ENCODE results near the gene TRABD2B.

TRABD2B gene

DNA sequence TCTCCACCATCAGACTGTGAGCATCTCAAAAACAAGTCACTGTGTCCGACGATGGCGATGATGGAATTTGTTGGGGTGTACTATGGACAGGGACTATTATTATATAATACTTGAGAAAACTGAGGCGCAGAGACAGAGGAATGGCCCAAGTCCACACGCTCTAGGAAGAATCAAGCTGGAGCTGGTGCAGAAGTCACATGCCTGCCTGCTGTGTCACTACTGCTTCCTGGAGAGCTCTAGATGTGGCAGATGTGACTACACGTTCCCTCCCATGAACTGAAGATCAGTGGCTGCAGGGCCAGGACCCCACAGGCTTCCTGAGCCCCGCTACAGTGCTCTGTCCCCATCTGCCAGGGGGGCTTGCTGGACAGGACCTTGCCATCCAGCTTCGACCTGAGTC is 56.9 kb downstream of the TRABD2B start:
- H3K27me3 ChIP-seq, result no peaks in the 10 kb centered on the region
- no peak for TF ChIP-seq Cebpa-rat (IDR thresholded peaks at IDR 0.05)
- no peak overlapping the region for H3K4me2 ChIP-seq
- H3K4me1 ChIP-seq, result no peaks in the 10 kb centered on the region
- no peak overlapping the region for H3K9ac ChIP-seq
- H4K20me1 ChIP-seq, result no peaks in the 10 kb centered on the region
- H3K36me3 ChIP-seq, result no peaks in the 10 kb centered on the region
- H3K4me3 ChIP-seq, result no peak overlapping the region
- no peaks in the 10 kb centered on the region for H3K9me3 ChIP-seq
- no peak overlapping the region for H3K27ac ChIP-seq

DNA sequence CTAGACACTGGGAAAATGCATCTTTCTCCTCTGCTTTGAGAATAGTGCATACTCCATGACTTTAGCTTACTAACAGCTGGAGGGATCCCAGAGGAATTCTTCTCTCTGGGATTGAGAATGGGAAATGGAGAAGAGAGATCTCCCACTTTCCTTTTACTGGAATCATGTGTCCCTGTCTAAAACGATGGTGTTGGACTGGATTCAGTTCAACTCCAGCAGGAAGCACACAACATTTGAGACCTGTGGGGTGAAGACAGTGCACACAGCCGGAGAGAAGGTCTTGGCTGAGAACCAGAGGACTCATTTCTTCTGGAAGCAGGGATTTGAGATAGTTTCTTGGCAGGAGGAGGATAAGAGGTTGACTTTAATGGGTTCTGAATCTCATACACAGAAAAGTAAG is 58.7 kb downstream of the TRABD2B start:
- Histone ChIP-seq H3K4me2 (no peak overlapping the region), H3K4me3 (no peak overlapping the region), H3K9me3 (no peaks in the 10 kb centered on the region), H3K27ac (no peak overlapping the region), H3K4me1 (no peaks in the 10 kb centered on the region), H4K20me1 (no peaks in the 10 kb centered on the region), H3K27me3 (no peaks in the 10 kb centered on the region), H3K9ac (no peak overlapping the region), H3K36me3 (no peaks in the 10 kb centered on the region)
- no peak for TF ChIP-seq Cebpa-rat (IDR thresholded peaks at IDR 0.05)

DNA sequence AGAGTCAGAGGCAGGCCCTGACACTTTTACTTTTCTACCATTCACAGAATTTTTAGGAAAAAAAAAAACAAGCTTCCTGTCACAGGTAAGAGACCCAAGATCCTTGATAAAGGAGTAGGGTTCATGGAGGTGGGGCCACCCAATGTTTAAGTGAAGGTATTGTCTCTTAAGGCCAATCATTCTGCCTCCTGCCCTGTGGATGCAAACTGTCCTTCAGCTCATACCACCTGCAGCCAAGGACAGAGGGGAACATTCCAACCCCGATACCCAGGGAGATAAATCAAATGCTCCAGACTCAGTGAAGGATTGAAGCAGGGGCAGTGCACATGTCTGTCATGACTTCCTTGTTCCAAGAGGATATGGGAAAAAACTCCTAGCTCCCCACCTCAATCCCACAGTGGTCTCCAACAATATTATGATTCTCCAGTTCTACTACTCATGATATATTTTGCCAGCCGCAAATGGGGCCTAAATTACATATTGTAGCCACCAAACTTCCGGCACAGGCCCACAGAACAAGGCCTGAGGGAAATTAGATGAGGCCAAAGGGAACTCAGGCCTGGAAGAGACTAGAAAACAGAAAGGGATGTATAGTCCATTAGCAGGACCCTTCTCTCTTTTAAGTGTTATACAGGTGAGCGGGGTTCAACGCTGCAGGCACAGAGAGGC is 59.5 kb downstream of the TRABD2B start:
- Histone ChIP-seq H4K20me1 (no peaks in the 10 kb centered on the region), H3K4me1 (no peaks in the 10 kb centered on the region), H3K9me3 (no peaks in the 10 kb centered on the region), H3K9ac (no peak overlapping the region), H3K4me2 (no peak overlapping the region), H3K36me3 (no peaks in the 10 kb centered on the region), H3K4me3 (no peak overlapping the region), H3K27me3 (no peaks in the 10 kb centered on the region), H3K27ac (no peak overlapping the region)
- TF ChIP-seq Cebpa-rat (IDR thresholded peaks at IDR 0.05), result no peak

DNA sequence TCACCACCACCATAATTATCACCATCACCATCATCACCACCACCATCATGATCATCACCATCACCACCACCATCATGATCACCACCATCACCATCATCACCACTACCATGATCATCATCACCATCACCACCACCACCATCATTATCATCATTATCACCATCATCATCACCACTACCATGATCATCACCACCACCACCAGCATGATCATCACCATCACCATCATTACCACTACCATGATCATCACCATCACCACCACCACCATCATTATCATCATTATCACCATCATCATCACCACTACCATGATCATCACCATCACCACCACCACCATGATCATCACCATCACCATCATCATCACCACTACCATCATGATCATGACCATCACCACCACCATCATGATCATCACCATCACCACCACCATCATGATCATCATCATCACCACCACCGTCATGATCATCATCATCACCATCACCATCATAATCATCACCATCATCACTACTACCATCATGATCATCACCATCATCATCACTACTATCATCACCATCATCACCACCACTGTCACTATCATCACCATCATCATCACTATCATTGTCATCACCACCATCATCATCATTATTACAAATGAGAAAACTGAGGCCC is 60.2 kb downstream of the TRABD2B start:
- Histone ChIP-seq H3K9me3 (no peaks in the 10 kb centered on the region), H3K27ac (no peak overlapping the region), H3K36me3 (no peaks in the 10 kb centered on the region), H3K4me3 (no peak overlapping the region), H4K20me1 (no peaks in the 10 kb centered on the region), H3K27me3 (no peaks in the 10 kb centered on the region), H3K4me1 (no peaks in the 10 kb centered on the region), H3K9ac (no peak overlapping the region), H3K4me2 (no peak overlapping the region)
- TF ChIP-seq Cebpa-rat (IDR thresholded peaks at IDR 0.05), result no peak

DNA sequence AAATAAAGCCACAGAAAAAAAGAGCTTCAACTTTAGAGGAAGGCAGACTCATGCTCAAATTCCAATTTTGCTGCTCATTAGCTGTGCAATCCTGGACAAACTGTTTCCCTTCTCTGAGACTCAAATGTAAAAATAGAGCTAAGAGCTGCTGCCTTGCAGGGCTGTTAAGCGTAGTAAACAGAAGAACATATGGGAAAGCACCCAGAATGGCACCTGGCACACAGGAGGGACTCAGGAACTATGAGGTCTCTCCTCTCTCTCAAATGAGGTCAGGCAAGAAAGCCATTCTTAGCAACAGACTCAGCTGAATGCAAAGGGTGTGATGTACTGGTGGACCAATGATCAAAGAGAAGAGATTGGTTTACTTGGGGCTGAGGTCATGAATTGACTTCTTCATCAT is 61.3 kb downstream of the TRABD2B start:
- Histone ChIP-seq H3K9ac (no peak overlapping the region), H3K4me2 (no peak overlapping the region), H3K4me1 (no peaks in the 10 kb centered on the region), H3K9me3 (no peaks in the 10 kb centered on the region), H3K27me3 (no peaks in the 10 kb centered on the region), H3K27ac (no peak overlapping the region), H3K36me3 (no peaks in the 10 kb centered on the region), H3K4me3 (no peak overlapping the region), H4K20me1 (no peaks in the 10 kb centered on the region)
- TF ChIP-seq Cebpa-rat (IDR thresholded peaks at IDR 0.05), result no peak

DNA sequence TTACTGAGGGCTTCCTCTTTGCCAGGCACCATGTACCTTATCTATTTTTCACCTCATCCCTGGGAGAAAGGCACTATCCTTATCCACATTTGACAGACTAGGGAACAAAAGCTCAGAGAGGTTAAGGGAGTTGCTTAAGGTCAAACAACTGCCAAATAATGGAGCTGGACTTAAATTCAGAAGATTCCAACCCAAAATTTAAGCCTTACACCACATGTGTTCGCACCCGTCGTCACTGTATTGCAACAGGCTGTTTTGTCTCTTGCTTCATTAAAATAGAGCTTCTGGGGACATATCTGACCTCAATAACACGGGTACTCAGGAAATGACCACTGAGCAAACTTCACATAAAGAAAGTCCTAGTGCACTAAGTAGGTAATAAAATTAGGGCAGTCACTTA is 62.0 kb downstream of the TRABD2B start:
- no peak overlapping the region for H3K9ac ChIP-seq
- no peaks in the 10 kb centered on the region for H3K4me1 ChIP-seq
- H3K27ac ChIP-seq, result no peak overlapping the region
- H4K20me1 ChIP-seq, result no peaks in the 10 kb centered on the region
- H3K9me3 ChIP-seq, result no peaks in the 10 kb centered on the region
- TF ChIP-seq Cebpa-rat (IDR thresholded peaks at IDR 0.05), result no peak
- no peaks in the 10 kb centered on the region for H3K36me3 ChIP-seq
- no peak overlapping the region for H3K4me2 ChIP-seq
- H3K27me3 ChIP-seq, result no peaks in the 10 kb centered on the region
- H3K4me3 ChIP-seq, result no peak overlapping the region

DNA sequence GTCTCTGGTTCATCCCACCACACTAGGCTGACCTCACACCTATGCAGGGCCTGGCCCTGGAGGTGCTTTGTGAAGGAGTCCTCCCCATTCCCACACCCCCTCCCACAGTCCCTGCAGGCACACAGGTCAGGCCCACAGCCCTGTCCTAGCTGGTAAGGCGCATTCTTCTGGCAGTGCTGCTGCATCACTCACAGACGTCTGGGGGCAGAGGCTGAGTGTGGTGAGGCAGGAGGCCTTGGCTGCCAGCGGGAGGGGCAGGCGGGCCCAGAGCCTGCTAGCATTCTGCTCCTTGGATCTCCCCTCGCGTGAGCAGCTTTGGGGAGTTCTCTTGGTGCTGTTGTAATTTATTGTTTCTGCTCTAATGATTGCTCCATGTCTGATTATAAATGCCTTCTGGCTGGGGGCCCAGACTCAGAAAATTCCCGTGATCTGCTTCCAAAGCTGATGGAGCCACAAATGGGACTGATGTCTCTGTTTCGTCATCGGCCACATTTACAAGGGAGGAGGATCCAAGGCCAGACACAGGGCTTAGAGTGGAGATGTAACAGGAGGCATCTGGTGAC is 62.9 kb downstream of the TRABD2B start:
- H3K4me2 ChIP-seq, result no peak overlapping the region
- no peaks in the 10 kb centered on the region for H3K36me3 ChIP-seq
- no peaks in the 10 kb centered on the region for H4K20me1 ChIP-seq
- H3K4me1 ChIP-seq, result no peaks in the 10 kb centered on the region
- H3K27me3 ChIP-seq, result no peaks in the 10 kb centered on the region
- no peak overlapping the region for H3K9ac ChIP-seq
- TF ChIP-seq Cebpa-rat (IDR thresholded peaks at IDR 0.05), result no peak
- no peak overlapping the region for H3K4me3 ChIP-seq
- no peak overlapping the region for H3K27ac ChIP-seq
- H3K9me3 ChIP-seq, result no peaks in the 10 kb centered on the region

DNA sequence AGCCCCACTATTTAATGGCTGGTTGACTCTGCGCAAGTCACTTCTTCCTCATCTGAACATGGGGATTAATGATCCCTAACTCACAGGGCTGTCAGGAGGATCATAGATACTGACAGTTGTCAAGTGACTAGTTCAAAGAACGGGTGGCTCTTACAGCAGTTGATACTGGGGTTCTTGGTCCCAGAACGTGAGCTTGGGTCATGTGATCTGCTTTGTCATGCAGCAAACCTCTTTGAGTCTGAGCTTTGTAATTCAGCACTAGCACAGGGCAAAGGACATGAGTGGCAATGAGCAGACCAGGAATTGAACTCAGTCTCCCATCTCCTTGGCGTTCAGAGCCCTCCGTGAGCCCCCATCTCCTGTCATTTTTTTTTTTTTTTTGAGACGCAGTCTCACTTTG is 64.4 kb downstream of the TRABD2B start:
- Histone ChIP-seq H3K27ac (no peak overlapping the region), H3K9me3 (no peaks in the 10 kb centered on the region), H3K27me3 (no peaks in the 10 kb centered on the region), H3K4me3 (no peak overlapping the region), H3K4me1 (no peaks in the 10 kb centered on the region), H3K36me3 (no peaks in the 10 kb centered on the region), H3K9ac (no peak overlapping the region), H4K20me1 (no peaks in the 10 kb centered on the region), H3K4me2 (no peak overlapping the region)
- TF ChIP-seq Cebpa-rat (IDR thresholded peaks at IDR 0.05), result no peak

DNA sequence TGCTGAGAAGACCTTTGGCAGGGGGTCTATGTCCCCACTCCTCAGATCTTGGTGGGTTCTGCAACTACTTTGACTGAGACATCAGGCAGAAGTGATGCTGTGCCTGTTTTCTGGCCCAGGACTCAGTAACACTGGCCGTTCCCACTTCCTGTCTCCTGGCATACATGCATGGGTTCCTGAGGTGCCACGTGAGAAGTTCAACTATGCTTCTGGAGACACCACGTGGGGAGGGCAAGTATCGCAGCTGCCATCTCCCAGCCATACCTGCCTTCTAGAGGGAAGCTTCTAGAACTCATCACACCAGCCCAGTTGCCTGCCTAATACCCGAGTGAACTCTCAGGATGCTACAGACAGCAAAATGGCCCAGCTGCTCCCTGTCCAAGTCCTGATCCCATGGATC is 65.8 kb downstream of the TRABD2B start:
- Histone ChIP-seq H3K4me2 (no peak overlapping the region), H3K4me1 (no peaks in the 10 kb centered on the region), H3K27ac (no peak overlapping the region), H4K20me1 (no peaks in the 10 kb centered on the region), H3K27me3 (no peaks in the 10 kb centered on the region), H3K9me3 (no peaks in the 10 kb centered on the region), H3K4me3 (no peak overlapping the region), H3K36me3 (no peaks in the 10 kb centered on the region), H3K9ac (no peak overlapping the region)
- no peak for TF ChIP-seq Cebpa-rat (IDR thresholded peaks at IDR 0.05)

DNA sequence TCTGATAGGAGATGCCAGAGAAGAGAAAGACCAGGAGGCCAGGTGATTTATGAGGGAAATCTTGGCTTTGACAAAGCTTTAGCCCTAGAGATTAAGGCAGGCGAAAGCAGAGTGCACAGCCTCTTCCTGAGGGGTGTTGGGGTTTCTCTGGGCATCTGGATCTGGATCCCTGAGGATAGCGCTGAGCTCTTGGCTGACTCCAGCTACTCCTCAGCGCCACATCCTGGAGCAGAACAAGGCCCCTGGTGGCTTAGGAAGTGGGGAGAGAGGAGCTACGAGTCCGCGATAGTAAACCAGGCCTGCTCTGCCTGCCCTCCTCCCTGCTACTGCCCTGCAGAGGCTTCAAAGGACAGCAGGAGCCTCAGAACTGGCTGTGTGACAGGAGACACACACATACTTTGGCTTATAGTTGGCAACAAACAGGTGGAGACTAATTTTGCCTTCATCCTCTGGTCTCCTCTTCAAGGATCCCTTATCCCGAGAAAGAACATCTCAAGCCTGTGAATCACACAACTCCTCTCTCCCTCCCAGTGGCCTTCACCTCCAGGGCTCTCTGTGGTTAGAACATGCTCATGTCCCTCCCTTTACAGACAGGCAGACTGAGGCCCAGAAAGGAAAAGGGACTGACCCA is 66.9 kb downstream of the TRABD2B start:
- H3K4me1 ChIP-seq, result no peaks in the 10 kb centered on the region
- TF ChIP-seq Cebpa-rat (IDR thresholded peaks at IDR 0.05), result no peak
- H3K27ac ChIP-seq, result no peak overlapping the region

More for the DNA sequence above, 66.9 kb downstream of the TRABD2B start:
- Histone ChIP-seq H3K9ac (no peak overlapping the region), H3K4me3 (no peak overlapping the region), H3K4me2 (no peak overlapping the region), H4K20me1 (no peaks in the 10 kb centered on the region), H3K9me3 (no peaks in the 10 kb centered on the region), H3K27me3 (no peaks in the 10 kb centered on the region), H3K36me3 (no peaks in the 10 kb centered on the region)
